HG02981 (cell line): ENCODE measurements around the gene TBC1D9B.

Source experiments
- ATAC-seq: cut with Tn5 transposase; IDR thresholded peaks from one replicate; pipeline ENCODE4 v1.9.1; 2021; ENCODE audit warnings: mild to moderate bottlenecking, moderate library complexity; ENCODE audit not compliant: unreplicated experiment

The TBC1D9B gene

GRCh38 chr5:179908528-179908927 lies 831 bp upstream of the TBC1D9B start:
- ATAC-seq = no peak

DNA sequence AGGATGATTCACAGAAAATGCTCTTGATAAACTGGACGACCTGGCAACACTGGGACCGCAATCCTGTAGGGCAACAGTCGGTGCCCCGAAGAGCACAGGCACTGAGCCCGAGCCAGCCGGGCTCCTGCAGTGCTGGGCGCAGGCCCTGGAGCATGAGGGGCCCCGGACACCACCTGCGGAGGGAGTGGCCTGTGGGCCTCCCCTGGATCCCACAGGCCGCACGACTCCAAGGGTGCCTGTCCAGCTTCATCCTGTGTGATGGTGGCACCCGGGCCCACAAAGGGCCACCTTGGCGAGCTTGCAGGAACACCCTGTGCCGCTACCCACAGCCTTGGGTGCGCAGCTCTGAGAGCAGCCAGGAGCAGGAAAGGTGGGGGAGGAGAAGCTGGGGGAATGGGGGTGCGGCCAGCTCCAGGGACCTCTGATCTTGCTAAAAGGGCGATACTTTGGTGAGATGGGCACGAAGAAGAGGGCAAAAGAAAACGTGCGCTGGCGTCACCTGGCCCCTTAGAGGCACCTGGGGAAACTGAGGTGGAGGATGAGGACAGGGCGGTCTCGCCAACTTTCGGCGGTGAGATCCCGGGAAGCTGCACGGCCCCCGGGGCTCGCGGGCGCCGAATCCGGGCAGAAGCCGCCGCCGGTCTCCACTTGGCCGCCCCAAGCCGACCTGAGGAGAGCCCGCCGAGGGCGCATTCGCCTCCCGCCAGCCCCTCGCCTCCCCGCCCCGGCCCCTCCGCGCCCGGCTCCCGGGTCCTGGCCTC lies 722 bp downstream of the TBC1D9B start:
- peak; percentile 31 for ATAC-seq

GRCh38 chr5:179906294-179906794 lies 1.4 kb downstream of the TBC1D9B start:
- ATAC-seq = no peak

DNA sequence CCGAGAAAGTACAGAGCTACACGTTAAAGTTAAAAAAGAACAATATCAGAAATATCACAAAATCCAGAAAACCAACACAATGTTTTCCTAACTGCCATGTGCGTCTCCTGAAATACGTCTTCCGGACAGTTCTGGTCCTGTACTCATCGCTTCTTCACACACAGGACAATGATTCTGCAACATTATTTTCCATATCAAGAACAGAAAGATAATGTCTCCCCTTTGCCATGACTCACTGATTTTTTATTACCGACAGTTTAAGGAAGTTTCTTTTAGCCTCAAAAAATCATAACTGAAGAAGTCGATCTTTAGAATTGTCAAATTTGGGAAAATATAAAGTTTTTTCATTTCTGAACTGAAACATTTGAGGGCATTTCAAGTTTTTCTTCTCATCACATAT lies 2.5 kb downstream of the TBC1D9B start:
- no peak for ATAC-seq

DNA sequence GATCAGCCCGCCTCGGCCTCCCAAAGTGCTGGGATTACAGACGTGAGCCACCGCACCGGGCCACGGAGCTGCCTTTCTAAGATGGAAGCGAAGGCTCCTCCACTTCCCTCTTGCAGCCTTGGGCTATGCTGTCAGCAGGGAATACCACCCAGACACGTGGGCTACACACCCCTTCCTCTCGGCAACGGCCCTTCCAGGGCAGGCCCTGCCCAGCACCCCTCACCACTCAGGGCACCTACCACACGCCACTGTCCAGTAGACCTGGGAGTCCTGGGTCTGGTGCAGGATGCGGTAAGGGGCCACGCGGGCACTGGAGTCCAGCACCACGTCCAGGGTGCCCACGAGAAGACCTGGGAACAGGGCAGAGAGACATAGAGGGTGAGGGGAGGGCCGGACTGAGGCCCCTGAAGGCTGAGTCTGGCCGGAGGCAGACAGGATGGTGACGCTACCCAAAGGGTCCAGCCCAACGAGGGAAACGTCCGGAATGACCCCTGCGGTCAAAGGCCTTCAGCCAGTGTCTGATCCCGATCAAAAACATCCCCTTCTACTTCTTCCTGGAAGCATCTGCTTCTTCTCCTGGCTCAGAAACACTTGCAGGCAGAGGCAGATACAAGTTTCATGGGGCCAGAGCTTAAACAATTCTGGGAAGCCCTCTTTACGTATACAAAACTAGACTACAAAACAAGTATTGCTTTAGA lies 3.1 kb downstream of the TBC1D9B start:
- ATAC-seq = no peak

GRCh38 chr5:179902763-179903158 lies 4.9 kb downstream of the TBC1D9B start:
- ATAC-seq = no peak

GRCh38 chr5:179901915-179902762 lies 5.6 kb downstream of the TBC1D9B start:
- ATAC-seq = no peak

DNA sequence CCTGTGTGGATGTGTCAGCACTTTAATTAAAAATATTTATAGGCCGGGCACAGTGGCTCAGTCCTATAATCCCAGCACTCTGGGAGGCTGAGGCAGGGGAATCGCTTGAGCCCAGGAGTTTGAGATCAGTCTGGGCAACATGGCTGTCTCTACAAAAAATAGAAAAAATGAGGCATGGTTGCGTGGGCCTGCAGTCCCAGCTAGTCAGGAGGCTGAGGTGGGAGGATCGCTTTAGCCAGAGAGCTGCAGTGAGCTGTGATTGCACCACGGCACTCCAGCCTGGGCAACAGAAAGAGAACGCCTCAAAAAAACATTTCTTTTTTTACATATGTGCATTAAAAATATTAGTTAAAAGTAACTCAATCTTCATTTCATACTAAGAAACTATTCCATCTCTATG lies 6.2 kb downstream of the TBC1D9B start:
- no peak for ATAC-seq

DNA sequence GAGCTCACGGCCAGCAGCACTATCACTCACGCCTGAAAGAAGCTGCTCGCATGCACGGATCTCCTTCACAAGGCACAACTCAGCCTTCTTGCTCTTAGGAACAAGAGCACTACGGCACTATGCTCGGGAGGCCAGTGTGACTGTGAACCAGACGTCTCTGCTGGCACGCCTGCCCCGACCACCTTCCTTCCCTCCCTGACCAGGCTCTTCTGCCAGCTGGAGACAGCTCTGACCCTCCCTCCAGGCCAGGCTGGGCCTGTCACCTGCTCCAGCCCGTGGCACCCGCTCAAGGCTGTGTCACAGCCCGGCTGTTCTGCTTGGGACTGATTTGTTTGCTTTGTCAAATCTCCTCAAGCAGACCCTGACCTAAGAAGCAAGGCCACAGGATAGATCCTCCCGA lies 7.0 kb downstream of the TBC1D9B start:
- ATAC-seq = no peak

- no peak for ATAC-seq
These were observed 7.5 kb downstream of the TBC1D9B start for GRCh38 chr5:179900206-179900605.

GRCh38 chr5:179895861-179896260 lies 11.8 kb downstream of the TBC1D9B start:
- ATAC-seq = no peak

DNA sequence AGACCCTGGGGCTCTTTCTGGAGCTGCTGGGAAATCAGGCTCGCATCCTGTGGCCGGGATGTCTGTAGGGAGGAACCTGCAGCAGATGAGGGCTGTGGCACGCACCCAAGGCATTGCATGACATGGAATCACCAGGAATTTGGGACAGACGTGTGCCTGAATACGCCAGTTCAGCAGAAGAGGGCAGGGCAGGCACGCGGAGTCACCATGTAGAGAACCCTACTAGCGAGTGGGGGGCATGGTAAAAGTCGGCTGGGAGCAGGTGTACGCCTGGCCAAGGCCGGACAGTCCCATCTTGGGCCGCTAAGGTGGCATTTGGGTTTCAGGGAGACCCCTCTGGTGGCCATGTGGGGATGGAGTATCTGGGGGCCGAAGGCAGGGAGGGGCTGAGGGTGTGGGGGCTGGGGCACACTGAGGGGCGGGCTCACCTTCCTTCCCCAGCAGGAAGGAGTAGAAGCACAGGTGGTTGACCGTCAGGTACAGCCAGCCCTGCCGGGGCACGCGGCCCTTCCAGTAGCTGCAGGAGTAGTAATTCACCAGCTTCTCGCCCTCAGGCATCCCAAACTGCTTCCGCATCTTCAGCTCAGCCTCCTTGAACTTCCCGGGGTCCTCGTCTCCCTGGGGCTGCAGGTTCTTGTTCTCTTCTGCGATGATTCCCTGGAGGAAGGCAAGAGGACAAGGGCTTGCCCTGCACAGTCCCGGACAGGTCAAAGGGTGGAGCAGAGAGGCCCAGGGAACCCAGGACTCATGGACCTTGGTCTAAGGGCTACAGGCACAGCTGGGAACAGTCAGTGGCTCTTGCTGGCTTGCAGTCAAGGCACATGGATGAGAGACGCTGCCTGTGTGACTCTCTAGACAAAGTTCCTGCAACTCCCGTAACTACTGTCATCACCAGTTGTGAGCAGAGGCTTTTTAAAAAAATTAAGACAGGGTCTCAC lies 13.5 kb downstream of the TBC1D9B start:
- no peak for ATAC-seq

GRCh38 chr5:179893076-179893957 lies 14.4 kb downstream of the TBC1D9B start:
- no peak for ATAC-seq

GRCh38 chr5:179892255-179892654 lies 15.4 kb downstream of the TBC1D9B start:
- ATAC-seq = no peak

GRCh38 chr5:179890751-179891682 lies 16.7 kb downstream of the TBC1D9B start:
- no peak for ATAC-seq

DNA sequence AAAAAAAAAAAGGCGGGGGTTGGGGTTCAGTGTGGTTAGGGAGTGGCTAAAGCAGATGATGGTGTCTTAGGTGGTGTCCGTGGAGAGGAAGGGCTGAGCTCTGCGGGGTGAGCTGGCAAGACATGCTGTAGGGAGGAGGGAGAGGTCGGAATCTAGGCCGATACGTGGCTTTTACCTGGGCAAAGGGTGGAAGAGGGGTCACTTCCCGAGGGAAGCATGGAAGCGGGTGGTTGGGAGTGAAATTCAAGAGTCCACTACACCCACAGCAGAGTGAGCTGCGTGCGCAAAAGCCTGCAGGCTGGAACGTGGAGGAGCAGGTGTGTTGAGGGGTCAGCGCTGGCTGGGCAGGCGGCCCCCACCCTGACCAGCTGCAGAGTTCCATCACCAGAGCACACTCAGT lies 17.8 kb downstream of the TBC1D9B start:
- ATAC-seq = no peak

DNA sequence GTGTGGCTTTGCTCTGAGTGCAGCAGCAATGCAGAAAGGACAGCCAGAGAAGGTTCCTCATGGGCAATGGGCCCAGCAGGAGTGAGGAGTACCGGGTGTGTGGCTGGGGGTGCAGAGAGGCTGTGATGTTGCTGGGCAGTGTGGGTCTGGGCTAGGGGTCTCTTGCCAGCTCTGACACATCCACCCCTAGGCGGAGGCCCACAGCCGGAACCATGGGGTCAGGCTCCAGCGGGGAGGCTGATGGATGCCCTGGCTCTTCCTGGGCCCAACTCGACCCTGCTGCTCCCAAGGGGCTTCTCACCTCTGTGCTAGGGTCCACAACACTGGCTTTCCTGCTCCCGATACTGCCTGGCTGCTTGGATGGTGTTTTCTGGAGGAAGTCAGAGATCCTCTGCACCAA lies 19.9 kb downstream of the TBC1D9B start:
- ATAC-seq = no peak

- ATAC-seq = no peak
These were observed 20.6 kb downstream of the TBC1D9B start for GRCh38 chr5:179887095-179887494.
